ENCODE results near the gene PWWP2A. TPM values are rescaled to one million over a fixed set of nuclear protein-coding genes. Genes with fewer than 3 reads are reported as not detected.

Gene PWWP2A
- total and polyA plus RNA-seq, 7 donors = 3.0 to 13.4 (median 7.3) TPM

DNA sequence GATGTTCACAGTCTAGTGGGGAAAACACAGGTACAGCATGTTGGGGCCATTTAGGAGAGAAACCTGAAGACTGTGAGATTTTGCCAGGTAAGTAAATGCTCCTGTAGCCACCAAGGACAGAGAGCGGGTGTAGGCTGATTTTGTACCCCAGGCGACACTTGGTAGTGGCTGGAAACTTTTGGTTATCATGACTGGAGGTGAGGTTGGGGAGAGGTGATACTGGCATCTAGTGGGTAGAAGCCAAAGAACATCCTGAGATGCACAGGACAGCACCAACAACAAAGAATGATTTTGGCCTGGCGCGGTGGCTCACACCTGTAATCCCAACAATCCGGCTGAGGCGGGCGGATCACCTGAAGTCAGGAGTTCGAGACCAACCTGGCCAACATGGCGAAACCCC lies 38.8 kb upstream of the PWWP2A start:
- 91 to 96% (median 95%) methylated on average over 8 to 9 of the region's 9 CpGs for WGBS, 3 donors
- TF ChIP-seq, protein P1, sequence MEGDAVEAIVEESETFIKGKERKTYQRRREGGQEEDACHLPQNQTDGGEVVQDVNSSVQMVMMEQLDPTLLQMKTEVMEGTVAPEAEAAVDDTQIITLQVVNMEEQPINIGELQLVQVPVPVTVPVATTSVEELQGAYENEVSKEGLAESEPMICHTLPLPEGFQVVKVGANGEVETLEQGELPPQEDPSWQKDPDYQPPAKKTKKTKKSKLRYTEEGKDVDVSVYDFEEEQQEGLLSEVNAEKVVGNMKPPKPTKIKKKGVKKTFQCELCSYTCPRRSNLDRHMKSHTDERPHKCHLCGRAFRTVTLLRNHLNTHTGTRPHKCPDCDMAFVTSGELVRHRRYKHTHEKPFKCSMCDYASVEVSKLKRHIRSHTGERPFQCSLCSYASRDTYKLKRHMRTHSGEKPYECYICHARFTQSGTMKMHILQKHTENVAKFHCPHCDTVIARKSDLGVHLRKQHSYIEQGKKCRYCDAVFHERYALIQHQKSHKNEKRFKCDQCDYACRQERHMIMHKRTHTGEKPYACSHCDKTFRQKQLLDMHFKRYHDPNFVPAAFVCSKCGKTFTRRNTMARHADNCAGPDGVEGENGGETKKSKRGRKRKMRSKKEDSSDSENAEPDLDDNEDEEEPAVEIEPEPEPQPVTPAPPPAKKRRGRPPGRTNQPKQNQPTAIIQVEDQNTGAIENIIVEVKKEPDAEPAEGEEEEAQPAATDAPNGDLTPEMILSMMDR (IDR thresholded peaks at IDR 0.05) = no peak
- H3K4me3 ChIP-seq = no peak overlapping the region

DNA sequence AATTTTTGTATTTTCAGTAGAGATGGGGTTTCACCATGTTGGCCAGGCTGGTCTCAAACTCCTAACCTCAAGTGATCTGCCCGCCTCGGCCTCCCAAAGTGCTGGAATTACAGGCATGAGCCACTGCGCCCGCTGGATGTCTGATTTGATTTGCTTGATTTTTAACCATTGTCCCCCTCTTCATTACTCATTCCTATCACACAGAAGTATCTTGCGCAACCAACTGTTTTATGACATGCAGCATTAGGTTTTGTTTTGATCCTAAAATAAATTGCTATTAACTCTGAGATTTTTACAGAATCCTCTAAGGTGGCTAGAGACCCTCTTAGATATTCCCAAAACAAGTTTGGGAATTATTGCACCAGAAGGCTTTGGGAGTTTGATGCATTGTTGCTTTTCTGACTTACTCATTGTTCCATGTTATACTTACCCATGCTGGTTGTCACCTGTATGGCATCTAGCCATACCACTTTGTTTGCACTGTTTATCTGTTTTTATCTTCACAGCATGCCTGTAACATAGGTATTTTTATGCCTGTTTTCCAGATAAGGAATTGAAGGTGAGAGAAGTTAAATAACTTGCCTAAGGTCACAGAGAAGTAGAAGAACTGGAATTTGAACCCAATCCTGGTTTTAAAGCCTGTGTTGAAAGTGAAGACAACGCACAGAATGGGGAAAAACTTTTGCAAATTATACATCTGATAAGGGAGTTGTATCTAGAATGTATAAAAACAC lies 35.9 kb upstream of the PWWP2A start:
- TF ChIP-seq, protein P1 (IDR thresholded peaks at IDR 0.05) = no peak
- WGBS, 3 donors = 57 to 76% (median 61%) methylated on average over 6 of the region's 6 CpGs
- no peak for ATAC-seq

More for the DNA sequence above, 38.8 kb upstream of the PWWP2A start:
- no peak for ATAC-seq
- no peak for DNase-seq
- no peaks in the 10 kb centered on the region for H3K4me1 ChIP-seq
- no peak overlapping the region for H3K27ac ChIP-seq
- H3K27me3 ChIP-seq (ENCODE audit: insufficient read depth in 3 of 3, low read length in 2 of 3) = no peaks in the 10 kb centered on the region
- intact Hi-C loops (cut with DNase I) = no loop called here
- no peaks in the 10 kb centered on the region for H3K9me3 ChIP-seq
- no peaks in the 10 kb centered on the region for H3K36me3 ChIP-seq (ENCODE audit: insufficient read depth in 1 of 2, low read depth in 1 of 2)

DNA sequence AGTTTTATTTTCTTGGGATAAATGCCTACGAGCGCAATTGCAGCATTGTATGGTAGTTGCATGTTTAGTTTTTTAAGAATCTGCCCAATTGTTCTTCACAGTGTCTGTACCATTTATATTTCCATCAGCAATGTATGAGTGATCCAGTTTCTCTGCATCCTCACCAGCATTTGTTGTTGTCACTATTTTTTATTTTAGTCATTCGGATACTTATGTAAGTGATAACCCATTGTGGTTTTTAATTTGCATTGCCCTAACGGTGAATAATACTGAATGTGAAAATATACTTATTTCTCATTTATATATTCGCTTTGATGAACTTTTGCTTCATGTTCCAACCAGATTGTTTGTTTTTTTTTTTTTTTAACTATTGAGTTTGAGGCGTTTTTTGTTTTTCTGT lies 33.7 kb upstream of the PWWP2A start:
- WGBS, 3 donors = 89 to 93% (median 91%) methylated on average over 6 of the region's 6 CpGs
- intact Hi-C loops (cut with DNase I) = no loop called here

More for the DNA sequence above, 35.9 kb upstream of the PWWP2A start:
- no peaks in the 10 kb centered on the region for H3K27me3 ChIP-seq (ENCODE audit: insufficient read depth in 3 of 3, low read length in 2 of 3)
- H3K4me1 ChIP-seq = no peaks in the 10 kb centered on the region
- no peak overlapping the region for H3K4me3 ChIP-seq
- no peaks in the 10 kb centered on the region for H3K9me3 ChIP-seq
- H3K27ac ChIP-seq = no peak overlapping the region
- no peak for DNase-seq
- intact Hi-C loops (cut with DNase I) = no loop called here
- H3K36me3 ChIP-seq (ENCODE audit: insufficient read depth in 1 of 2, low read depth in 1 of 2) = no peaks in the 10 kb centered on the region

DNA sequence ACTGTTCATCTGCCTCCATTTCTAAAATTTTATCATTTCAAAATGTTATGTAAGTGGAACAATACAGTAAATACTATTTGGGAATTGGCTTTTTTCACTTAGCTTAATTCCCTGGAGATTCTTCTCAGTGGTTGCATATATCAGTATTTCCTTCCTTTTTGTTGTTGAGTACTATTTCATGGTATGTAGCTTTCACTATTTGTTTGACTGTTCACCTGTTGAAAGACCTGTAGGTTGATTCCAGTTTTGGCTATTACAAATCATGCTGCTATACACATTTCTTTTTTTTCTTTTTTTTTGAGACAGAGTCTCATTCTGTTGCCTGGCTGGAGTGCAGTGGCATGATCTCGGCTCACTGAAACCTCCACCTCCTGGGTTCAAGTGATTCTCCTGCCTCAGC lies 33.0 kb upstream of the PWWP2A start:
- H3K4me3 ChIP-seq = no peak overlapping the region
- TF ChIP-seq, protein P1 (IDR thresholded peaks at IDR 0.05) = no peak

More for the DNA sequence above, 33.7 kb upstream of the PWWP2A start:
- TF ChIP-seq, protein P1 (IDR thresholded peaks at IDR 0.05) = no peak
- H3K36me3 ChIP-seq (ENCODE audit: insufficient read depth in 1 of 2, low read depth in 1 of 2) = no peaks in the 10 kb centered on the region
- H3K9me3 ChIP-seq = no peaks in the 10 kb centered on the region
- no peaks in the 10 kb centered on the region for H3K27me3 ChIP-seq (ENCODE audit: insufficient read depth in 3 of 3, low read length in 2 of 3)
- ATAC-seq (no peak), DNase-seq (no peak)
- H3K27ac ChIP-seq = no peak overlapping the region
- H3K4me3 ChIP-seq = no peak overlapping the region
- H3K4me1 ChIP-seq = no peaks in the 10 kb centered on the region

DNA sequence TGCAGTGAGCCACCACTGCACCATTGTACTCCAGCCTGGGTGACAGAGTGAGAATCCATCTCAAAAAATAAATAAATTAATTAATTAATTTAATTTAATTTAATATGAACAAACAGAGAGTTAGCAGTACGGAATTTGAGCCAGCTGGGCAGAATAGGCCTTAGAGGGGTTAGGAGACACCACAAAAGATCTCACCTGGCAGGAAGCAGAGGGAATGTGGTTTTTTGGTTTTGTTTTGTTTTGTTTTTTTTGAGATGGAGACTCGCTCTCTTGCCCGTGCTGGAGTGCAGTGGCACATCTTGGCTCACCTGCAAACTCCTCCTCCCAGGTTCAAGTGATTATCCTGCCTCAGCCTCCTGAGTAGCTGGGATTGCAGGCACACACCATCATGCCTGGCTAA lies 31.8 kb upstream of the PWWP2A start:
- Histone ChIP-seq H3K27ac (no peak overlapping the region), H3K36me3 (ENCODE audit: insufficient read depth in 1 of 2, low read depth in 1 of 2) (no peaks in the 10 kb centered on the region), H3K27me3 (ENCODE audit: insufficient read depth in 3 of 3, low read length in 2 of 3) (no peaks in the 10 kb centered on the region), H3K4me1 (no peaks in the 10 kb centered on the region), H3K9me3 (no peaks in the 10 kb centered on the region), H3K4me3 (no peak overlapping the region)
- WGBS, 3 donors = 83 to 93% (median 92%) methylated on average over 3 of the region's 3 CpGs
- DNase-seq = no peak
- ATAC-seq = no peak
- intact Hi-C loops (cut with DNase I) = no loop called here
- TF ChIP-seq, protein P1 (IDR thresholded peaks at IDR 0.05) = no peak

More for the DNA sequence above, 33.0 kb upstream of the PWWP2A start:
- Histone ChIP-seq H3K27me3 (ENCODE audit: insufficient read depth in 3 of 3, low read length in 2 of 3) (no peaks in the 10 kb centered on the region), H3K36me3 (ENCODE audit: insufficient read depth in 1 of 2, low read depth in 1 of 2) (no peaks in the 10 kb centered on the region), H3K27ac (no peak overlapping the region), H3K9me3 (no peaks in the 10 kb centered on the region), H3K4me1 (no peaks in the 10 kb centered on the region)
- intact Hi-C loops (cut with DNase I) = no loop called here
- DNase-seq (no peak), ATAC-seq (no peak)
- 79 to 94% (median 82%) methylated on average over 1 of the region's 1 CpG for WGBS, 3 donors
